Gastroesophageal sphincter (tissue), 4 donors: ENCODE data around the gene SARS1. TPM values are rescaled to one million over a fixed set of nuclear protein-coding genes. Genes with fewer than 3 reads are reported as not detected.

Experiments
- ATAC-seq: fragments of 150-250 bp; one replicate; pipeline ENCODE4 v1.9.1; 2016; ENCODE audit warnings: mild to moderate bottlenecking, moderate library complexity
- H3K27ac ChIP-seq, 4 donors: fragments of 200-600 bp; sonication (generic) in 3 of 4; 1 replicate in 3 of 4; 2 replicates in 1 of 4; pipeline ENCODE4 v1.5.1; 2016 to 2019
- H3K27me3 ChIP-seq: fragments of 200-600 bp; sonication (generic); one replicate; pipeline ENCODE4 v1.5.1; 2019
- H3K36me3 ChIP-seq, 2 donors: fragments of 200-600 bp; sonication (generic); one replicate each; pipeline ENCODE4 v1.5.1; 2019; ENCODE audit warnings: control low read depth in 1 of 2
- H3K4me1 ChIP-seq, 3 donors: fragments of 200-600 bp; sonication (generic); 1 replicate in 2 of 3; 2 replicates in 1 of 3; pipeline ENCODE4 v1.5.1; 2016 to 2019; ENCODE audit warnings: control low read depth in 2 of 3
- H3K4me3 ChIP-seq, 2 donors: fragments of 200-600 bp; sonication (generic); one replicate each; pipeline ENCODE4 v1.5.1; 2019; ENCODE audit warnings: mild to moderate bottlenecking in 1 of 2, moderate library complexity in 1 of 2
- H3K9me3 ChIP-seq, 3 donors: fragments of 200-600 bp; sonication (generic); one replicate each; pipeline ENCODE4 v1.5.1; 2017 to 2019; ENCODE audit warnings: control low read depth in 2 of 3
- EP300 ChIP-seq: sonication (generic); formaldehyde crosslinking; IDR thresholded peaks from one replicate; pipeline ENCODE4 v1.6.1; 2017; ENCODE audit warnings: antibody characterized with exemption, mild to moderate bottlenecking
- POLR2A ChIP-seq, 2 donors: fragments of 450-650 bp; IDR thresholded peaks; one replicate each; pipeline ENCODE4 v1.6.1; 2017; ENCODE audit warnings: antibody characterized with exemption in 2 of 2, mild to moderate bottlenecking in 2 of 2, moderate library complexity in 1 of 2
- POLR2AphosphoS5 ChIP-seq: sonication (generic); formaldehyde crosslinking; IDR thresholded peaks from one replicate; pipeline ENCODE4 v1.6.1; 2017; ENCODE audit warnings: antibody characterized with exemption
- WGBS, 2 donors: methylation state at CpG; one replicate each; pipeline ENCODE4 v1.1.5; 2018; ENCODE audit warnings: low coverage in 1 of 2; 5-methylcytosine and 5-hydroxymethylcytosine counted together
- total RNA-seq, 4 donors: library from RNA; depleted of rRNA; stranded (reverse); fragments of >200 nt; gene quantifications; one replicate each; pipeline ENCODE4 v1.1.0, GENCODE V29; 2016
- TF ChIP-seq, protein P1 (sequence below), 4 experiments: fragments of 200-600 bp in 2 of 4; fragments of 450-650 bp in 2 of 4; sonication (generic) in 1 of 4; IDR thresholded peaks; one replicate each; pipeline ENCODE4 v1.5.1; 2017 to 2019; ENCODE audit warnings: antibody characterized with exemption in 4 of 4, mild to moderate bottlenecking in 2 of 4, moderate library complexity in 2 of 4

The SARS1 gene
- total RNA-seq, 4 donors from 2014 or later = 154 to 187 (median 158) TPM

DNA sequence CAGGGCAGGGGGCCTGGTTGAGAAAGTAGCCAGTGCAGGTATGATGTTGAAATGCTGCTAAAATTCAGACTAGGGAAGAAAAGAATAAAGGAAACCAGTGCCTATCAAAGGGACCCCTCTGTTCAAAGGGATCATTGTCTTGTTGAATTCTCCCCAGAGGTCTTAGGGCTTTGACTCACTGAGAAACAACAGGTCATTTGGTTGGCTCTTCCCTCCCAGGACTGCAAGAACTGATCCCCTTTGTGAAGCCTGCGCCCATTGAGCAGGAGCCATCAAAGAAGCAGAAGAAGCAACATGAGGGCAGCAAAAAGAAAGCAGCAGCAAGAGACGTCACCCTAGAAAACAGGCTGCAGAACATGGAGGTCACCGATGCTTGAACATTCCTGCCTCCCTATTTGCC is 23.8 kb downstream of the SARS1 start:
- WGBS, 2 donors = 80% methylated on average over 2 of the region's 3 CpGs; no CpG with 5 or more reads in 1 of the 2 donors
- TF ChIP-seq, protein P1, sequence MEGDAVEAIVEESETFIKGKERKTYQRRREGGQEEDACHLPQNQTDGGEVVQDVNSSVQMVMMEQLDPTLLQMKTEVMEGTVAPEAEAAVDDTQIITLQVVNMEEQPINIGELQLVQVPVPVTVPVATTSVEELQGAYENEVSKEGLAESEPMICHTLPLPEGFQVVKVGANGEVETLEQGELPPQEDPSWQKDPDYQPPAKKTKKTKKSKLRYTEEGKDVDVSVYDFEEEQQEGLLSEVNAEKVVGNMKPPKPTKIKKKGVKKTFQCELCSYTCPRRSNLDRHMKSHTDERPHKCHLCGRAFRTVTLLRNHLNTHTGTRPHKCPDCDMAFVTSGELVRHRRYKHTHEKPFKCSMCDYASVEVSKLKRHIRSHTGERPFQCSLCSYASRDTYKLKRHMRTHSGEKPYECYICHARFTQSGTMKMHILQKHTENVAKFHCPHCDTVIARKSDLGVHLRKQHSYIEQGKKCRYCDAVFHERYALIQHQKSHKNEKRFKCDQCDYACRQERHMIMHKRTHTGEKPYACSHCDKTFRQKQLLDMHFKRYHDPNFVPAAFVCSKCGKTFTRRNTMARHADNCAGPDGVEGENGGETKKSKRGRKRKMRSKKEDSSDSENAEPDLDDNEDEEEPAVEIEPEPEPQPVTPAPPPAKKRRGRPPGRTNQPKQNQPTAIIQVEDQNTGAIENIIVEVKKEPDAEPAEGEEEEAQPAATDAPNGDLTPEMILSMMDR (IDR thresholded peaks at IDR 0.05) = no peak
- TF ChIP-seq POLR2A (IDR thresholded peaks at IDR 0.05) (no peak), POLR2AphosphoS5 (no peak)
- Histone ChIP-seq H3K4me3 (no peak overlapping the region), H3K9me3 (no peaks in the 10 kb centered on the region), H3K36me3 (peaks cover 5 to 69% of the 10 kb centered on the region in 2 donors), H3K4me1 (peaks cover 0 to 29% (median 12%) of the 10 kb centered on the region in 3 donors), H3K27me3 (no peaks in the 10 kb centered on the region), H3K27ac (no peak overlapping the region)
- no peak for ATAC-seq

DNA sequence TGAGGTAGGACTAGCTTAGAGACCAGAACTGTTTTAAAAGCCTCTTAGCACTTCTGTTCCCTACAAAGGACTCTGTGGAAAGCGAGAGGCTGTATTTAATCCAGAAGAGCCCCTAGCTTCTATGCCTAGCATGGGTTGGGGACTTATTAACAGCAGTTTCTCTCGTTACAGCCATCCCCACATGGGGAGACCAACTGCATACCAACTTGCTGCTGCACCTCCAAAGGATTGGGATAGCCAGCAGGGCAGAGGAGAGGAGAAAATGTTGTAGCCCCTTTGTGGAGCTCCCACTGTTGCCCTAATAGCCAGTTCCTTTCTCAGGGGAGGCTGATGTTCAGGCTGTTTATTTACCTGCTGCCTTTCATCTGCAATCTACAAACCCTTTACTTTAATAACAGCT is 24.7 kb downstream of the SARS1 start:
- Histone ChIP-seq H3K4me3 (no peak overlapping the region), H3K27ac (peak overlapping the region in 1 of 4 donors; percentile 50), H3K4me1 (peaks cover 0 to 32% (median 12%) of the 10 kb centered on the region in 3 donors), H3K27me3 (peaks cover 4% of the 10 kb centered on the region), H3K36me3 (peaks cover 5 to 61% of the 10 kb centered on the region in 2 donors), H3K9me3 (no peaks in the 10 kb centered on the region)
- no peak for ATAC-seq
- 67% methylated on average over 2 of the region's 2 CpGs; no CpG with 5 or more reads in 1 of the 2 donors for WGBS, 2 donors
- TF ChIP-seq, protein P1 (IDR thresholded peaks at IDR 0.05) = no peak
- TF ChIP-seq EP300 = no peak
- no peak for TF ChIP-seq POLR2AphosphoS5
- TF ChIP-seq POLR2A (IDR thresholded peaks at IDR 0.05) = no peak

DNA sequence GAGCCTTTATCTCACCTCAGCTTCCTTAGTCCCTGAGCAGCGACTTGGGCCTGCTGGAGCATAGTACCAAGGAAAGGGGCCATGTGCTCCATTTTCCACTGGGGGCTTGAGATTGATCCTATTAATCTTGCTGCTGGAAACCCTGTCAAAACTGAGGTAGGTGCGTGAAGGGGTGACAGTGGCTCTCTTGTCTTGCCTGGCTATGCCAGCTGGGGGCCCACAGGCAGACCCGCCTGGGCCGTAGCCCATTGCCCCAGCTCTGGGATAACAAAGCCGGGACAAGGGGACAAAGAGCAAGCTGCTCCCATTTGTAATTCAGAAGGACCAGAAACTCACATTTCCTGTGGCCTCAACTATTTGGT is 25.3 kb downstream of the SARS1 start:
- Histone ChIP-seq H3K9me3 (no peaks in the 10 kb centered on the region), H3K36me3 (peaks cover 5 to 54% of the 10 kb centered on the region in 2 donors), H3K4me3 (no peak overlapping the region), H3K27ac (peak overlapping the region in 3 of 4 donors; percentile 50 to 73 (median 70)), H3K4me1 (peaks cover 0 to 32% (median 12%) of the 10 kb centered on the region in 3 donors), H3K27me3 (peaks cover 4% of the 10 kb centered on the region)
- TF ChIP-seq, protein P1 (IDR thresholded peaks at IDR 0.05) = no peak
- TF ChIP-seq EP300 (no peak), POLR2A (IDR thresholded peaks at IDR 0.05) (no peak), POLR2AphosphoS5 (no peak)
- WGBS, 2 donors = no CpG with 5 or more reads among the region's 5 CpGs
- ATAC-seq = no peak

DNA sequence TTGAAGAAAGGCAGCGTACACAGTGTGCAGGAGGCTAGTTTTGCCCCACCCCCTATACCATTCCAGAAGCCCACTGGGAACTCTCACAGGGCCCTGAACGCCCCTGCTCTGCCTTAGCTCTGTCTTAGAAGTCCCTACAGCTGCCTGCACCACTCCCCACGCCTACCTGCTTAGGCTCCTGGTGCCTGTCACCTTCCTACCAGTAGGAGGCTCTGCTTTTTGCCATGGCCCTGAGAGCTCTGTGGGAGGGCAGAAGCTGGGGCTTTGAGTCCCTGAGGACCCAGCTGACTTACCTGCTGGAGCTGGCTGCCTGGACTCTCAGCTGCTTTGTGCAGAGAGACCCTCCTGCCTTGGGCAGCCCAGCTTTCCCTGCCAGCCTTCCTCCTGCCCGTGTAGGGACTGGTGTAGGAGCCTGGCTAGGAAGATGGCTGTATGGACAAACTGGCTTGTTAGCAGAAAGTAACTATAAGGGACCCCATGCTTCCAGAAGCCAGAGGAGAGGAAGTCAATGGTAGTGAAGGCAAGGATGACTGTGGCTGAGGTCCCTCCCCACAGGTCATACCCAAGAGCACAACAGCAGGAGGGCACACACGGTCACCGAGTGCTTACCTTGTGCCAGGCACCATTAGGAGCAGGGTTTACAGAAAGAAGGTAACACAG is 25.8 kb downstream of the SARS1 start:
- ATAC-seq = peak; percentile 48
- no peak for TF ChIP-seq POLR2A (IDR thresholded peaks at IDR 0.05)
- TF ChIP-seq EP300 = no peak
- no peak for TF ChIP-seq POLR2AphosphoS5
- TF ChIP-seq, protein P1 (IDR thresholded peaks at IDR 0.05) = peak in 3 of 4 experiments; percentile 38 to 68 (median 52)
- Histone ChIP-seq H3K27me3 (peaks cover 4% of the 10 kb centered on the region), H3K4me3 (no peak overlapping the region), H3K27ac (peak overlapping the region in 3 of 4 donors; percentile 70 to 75 (median 73)), H3K9me3 (no peaks in the 10 kb centered on the region), H3K36me3 (peaks cover 5 to 49% of the 10 kb centered on the region in 2 donors), H3K4me1 (peaks cover 0 to 32% (median 12%) of the 10 kb centered on the region in 3 donors)
- WGBS, 2 donors = 60 to 92% methylated on average over 1 to 2 of the region's 6 CpGs
